Mesothelial cell of epicardium (in vitro differentiated cells): ENCODE results near the gene TXNL1. TPM values are rescaled to one million over a fixed set of nuclear protein-coding genes. Genes with fewer than 3 reads are reported as not detected.
A peak's percentile ranks its signal among the peaks of the same experiment; 100 is the strongest.

Source experiments
- DNase-seq, 2 experiments: peaks; one replicate each; pipeline ENCODE4 v3.0.0; 2021; ENCODE audit warnings: low spot score in 2 of 2; ENCODE audit not compliant: unreplicated experiment in 2 of 2
- H3K27ac Mint-ChIP-seq: 2 replicates; pipeline ENCODE4 v1.8.0; 2021; ENCODE audit warnings: mixed read lengths
- H3K27me3 Mint-ChIP-seq: 2 replicates; pipeline ENCODE4 v1.8.0; 2021; ENCODE audit warnings: low read depth, mixed read lengths
- H3K36me3 Mint-ChIP-seq: 2 replicates; pipeline ENCODE4 v1.8.0; 2021; ENCODE audit warnings: mixed read lengths
- H3K4me1 Mint-ChIP-seq: 2 replicates; pipeline ENCODE4 v1.8.0; 2021; ENCODE audit warnings: mixed read lengths
- H3K4me3 Mint-ChIP-seq: 2 replicates; pipeline ENCODE4 v1.8.0; 2021; ENCODE audit warnings: mild to moderate bottlenecking, moderate library complexity, mixed read lengths
- H3K9me3 Mint-ChIP-seq: 2 replicates; pipeline ENCODE4 v1.8.0; 2021; ENCODE audit warnings: mixed read lengths
- total RNA-seq: library from RNA; stranded (reverse); gene quantifications from 3 replicates; pipeline ENCODE4 v1.2.1, GENCODE V29; 2021
- TF ChIP-seq, protein P1 (sequence below): fragments of 200-600 bp; sonication (generic); IDR thresholded peaks from one replicate; pipeline ENCODE4 v1.5.0; 2021; ENCODE audit warnings: antibody characterized with exemption; ENCODE audit not compliant: unreplicated experiment

TXNL1 gene
- total RNA-seq = 75.9 to 77.3 TPM (median 76.9 TPM) in 3 replicates

DNA sequence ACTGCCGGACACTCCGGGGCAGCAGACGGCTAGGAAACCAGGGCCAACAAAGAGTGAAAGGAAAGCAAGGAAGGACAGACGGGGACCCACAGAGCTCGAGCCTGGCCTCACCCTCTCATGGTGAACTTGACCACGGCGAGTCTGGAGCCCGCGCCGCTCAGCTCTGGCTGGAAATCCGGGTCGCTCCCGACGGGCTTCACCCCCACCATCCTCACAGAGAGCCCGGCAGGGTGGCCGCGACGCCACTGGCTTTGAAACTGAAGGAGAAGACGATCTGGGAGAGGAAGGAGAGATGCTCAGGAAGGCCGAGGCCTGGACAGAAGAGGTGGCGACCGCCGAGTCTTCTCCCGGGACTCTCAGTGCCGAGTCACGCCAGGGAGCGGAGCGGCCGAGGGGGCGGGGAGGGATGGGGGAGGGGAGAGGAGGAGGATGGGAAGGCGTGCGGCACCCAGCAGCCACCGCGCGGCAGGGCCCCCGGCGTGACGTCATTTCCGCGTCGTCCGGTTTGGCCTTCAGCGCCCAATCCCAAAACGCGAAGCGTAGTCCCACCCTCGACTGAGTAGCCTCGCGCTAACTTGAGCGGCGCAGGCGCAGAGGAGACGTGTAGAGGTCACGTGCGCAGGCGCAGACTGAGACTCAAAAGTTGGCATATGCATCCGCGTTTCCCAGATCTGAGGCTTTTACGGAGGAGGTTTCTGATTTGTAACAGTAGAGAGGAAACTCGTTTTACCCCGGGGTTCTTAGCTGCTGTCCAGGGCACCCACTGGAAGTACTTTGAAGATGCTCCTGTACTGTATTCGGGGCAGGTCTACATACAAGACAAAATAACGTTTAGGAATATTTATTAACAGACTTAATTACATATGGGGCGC, at the start of gene TXNL1:
Gene TXNL1 (minus strand): TSS at position 361 of the 872 bp plus-strand sequence. CDS start 152 bp downstream, at position 209.
- Mint-ChIP-seq H3K4me1 (peaks cover 32% of the 10 kb centered on the region), H3K27me3 (no peaks in the 10 kb centered on the region), H3K9me3 (peaks cover 8% of the 10 kb centered on the region), H3K4me3 (peak within 1 kb of the TSS; percentile 98), H3K36me3 (peaks cover 8% of the 10 kb centered on the region), H3K27ac (peak within 1 kb of the TSS; percentile 100)
- TF ChIP-seq, protein P1, sequence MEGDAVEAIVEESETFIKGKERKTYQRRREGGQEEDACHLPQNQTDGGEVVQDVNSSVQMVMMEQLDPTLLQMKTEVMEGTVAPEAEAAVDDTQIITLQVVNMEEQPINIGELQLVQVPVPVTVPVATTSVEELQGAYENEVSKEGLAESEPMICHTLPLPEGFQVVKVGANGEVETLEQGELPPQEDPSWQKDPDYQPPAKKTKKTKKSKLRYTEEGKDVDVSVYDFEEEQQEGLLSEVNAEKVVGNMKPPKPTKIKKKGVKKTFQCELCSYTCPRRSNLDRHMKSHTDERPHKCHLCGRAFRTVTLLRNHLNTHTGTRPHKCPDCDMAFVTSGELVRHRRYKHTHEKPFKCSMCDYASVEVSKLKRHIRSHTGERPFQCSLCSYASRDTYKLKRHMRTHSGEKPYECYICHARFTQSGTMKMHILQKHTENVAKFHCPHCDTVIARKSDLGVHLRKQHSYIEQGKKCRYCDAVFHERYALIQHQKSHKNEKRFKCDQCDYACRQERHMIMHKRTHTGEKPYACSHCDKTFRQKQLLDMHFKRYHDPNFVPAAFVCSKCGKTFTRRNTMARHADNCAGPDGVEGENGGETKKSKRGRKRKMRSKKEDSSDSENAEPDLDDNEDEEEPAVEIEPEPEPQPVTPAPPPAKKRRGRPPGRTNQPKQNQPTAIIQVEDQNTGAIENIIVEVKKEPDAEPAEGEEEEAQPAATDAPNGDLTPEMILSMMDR = no peak
- peak; percentile 99 for DNase-seq

DNA sequence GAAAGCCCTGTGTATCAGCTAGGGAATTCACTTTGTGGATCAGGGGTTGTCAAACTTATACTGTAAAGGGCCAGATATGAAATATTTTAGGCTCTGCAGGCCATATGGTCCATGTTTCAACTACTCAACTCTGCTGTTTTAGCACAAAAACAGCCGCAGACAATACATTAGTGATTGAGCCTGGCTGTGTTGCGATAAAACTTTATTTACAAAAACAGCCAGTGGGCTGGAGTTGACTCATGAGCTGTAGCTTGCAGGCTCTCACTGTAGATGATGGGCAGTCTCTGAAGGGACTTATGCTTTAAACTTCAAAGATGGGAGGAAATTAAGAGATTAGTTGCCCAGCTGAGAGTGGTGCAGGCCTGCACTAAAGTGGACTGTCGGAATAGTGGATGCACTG, 45.9 kb upstream of the TXNL1 start:
- Mint-ChIP-seq H3K9me3 (no peaks in the 10 kb centered on the region), H3K4me1 (no peaks in the 10 kb centered on the region), H3K27ac (no peak overlapping the region), H3K27me3 (no peaks in the 10 kb centered on the region), H3K4me3 (no peak overlapping the region), H3K36me3 (peaks cover 8% of the 10 kb centered on the region)
- DNase-seq = no peak
- TF ChIP-seq, protein P1 = no peak

DNA sequence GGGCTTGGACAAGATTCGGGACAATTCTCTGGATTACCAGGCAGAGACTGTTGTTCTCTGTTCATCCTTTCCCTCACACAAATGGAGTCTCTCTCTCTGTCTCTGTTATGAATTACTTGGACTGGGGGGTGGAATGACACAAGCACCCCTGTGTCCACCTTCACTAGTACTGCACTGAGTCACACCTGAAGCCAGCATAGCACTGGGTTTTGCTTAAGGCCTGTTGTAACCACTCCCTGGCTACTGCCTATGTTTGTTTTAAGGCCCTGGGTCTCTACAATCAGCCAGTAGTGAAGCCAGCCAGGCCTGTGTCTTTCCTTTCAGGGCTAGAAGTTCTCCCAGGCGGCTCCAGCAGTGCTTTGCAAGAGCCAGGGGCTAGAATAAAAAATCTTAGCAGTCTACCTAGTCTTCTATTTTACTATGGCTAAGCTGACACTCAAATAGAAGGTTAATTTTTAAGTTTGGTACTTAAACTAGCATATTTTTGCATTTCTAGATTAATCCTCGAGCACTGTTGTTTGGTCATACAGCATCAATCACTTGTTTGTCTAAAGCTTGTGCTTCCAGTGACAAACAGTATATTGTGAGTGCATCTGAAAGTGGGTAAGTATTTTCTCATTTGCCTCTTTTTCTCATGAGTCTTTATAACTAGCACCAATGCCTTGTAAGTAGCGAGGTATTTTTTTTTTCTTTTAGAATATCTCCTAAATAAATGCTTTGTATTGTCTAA, 40.6 kb upstream of the TXNL1 start:
- peaks cover 21% of the 10 kb centered on the region for H3K36me3 Mint-ChIP-seq
- TF ChIP-seq, protein P1 = no peak
- no peak for DNase-seq
- H3K4me1 Mint-ChIP-seq = no peaks in the 10 kb centered on the region
- H3K27ac Mint-ChIP-seq = no peak overlapping the region
- H3K9me3 Mint-ChIP-seq = peaks cover 9% of the 10 kb centered on the region
- no peaks in the 10 kb centered on the region for H3K27me3 Mint-ChIP-seq
- H3K4me3 Mint-ChIP-seq = no peak overlapping the region

DNA sequence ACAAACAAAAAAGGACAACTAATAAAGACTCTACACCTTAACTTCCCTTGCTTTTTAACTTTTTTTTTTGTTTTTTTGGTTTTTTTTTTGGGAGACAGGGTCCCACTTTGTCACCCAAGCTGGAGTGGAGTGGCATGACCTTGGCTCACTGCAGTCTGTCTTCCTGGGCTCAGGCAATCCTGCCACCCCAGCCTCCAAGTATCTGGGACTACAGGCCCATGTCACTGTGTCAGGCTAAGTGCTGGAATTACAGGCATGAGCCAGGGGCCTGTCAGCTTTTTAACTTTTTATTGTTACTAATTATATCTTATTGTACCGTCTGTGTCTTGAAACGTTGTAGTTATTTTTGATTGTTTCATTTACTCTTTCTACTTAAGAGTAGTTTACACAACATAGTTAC, 38.2 kb upstream of the TXNL1 start:
- H3K4me1 Mint-ChIP-seq = no peaks in the 10 kb centered on the region

DNA sequence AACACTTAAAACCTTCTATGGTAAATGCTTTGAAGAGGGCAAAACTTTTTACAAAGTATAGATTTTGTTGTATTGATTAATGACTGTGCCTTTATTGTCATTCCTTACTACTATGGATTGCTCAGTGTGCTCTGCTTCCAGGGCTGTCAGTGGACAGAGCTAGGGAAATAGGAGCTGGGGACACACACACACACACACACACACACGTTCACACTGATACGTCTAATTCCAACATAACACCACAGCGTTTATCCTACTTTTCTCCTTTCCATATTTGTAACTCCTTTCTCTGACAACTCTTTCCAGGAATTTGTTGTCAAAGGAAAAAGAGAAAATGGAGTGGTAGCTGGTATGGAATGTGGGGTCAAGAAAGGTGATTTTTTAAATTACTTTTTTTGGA, 34.6 kb upstream of the TXNL1 start:
- peaks cover 5% of the 10 kb centered on the region for H3K9me3 Mint-ChIP-seq
- no peak for DNase-seq
- peaks cover 14% of the 10 kb centered on the region for H3K36me3 Mint-ChIP-seq
- H3K4me3 Mint-ChIP-seq = no peak overlapping the region
- TF ChIP-seq, protein P1 = no peak
- H3K4me1 Mint-ChIP-seq = no peaks in the 10 kb centered on the region
- no peak overlapping the region for H3K27ac Mint-ChIP-seq
- no peaks in the 10 kb centered on the region for H3K27me3 Mint-ChIP-seq

More for the DNA sequence above, 38.2 kb upstream of the TXNL1 start:
- Mint-ChIP-seq H3K27me3 (no peaks in the 10 kb centered on the region), H3K9me3 (peaks cover 9% of the 10 kb centered on the region), H3K36me3 (peaks cover 16% of the 10 kb centered on the region), H3K27ac (no peak overlapping the region), H3K4me3 (no peak overlapping the region)
- TF ChIP-seq, protein P1 = no peak
- no peak for DNase-seq
